Lower leg skin (tissue), 3 donors: ENCODE measurements around the gene ACSL6.

ENCODE experiments used
- CTCF ChIP-seq, 3 donors: fragments of 450-650 bp; IDR thresholded peaks; one replicate each; pipeline ENCODE4 v1.5.1; 2016; ENCODE audit warnings: antibody characterized with exemption in 3 of 3, mild to moderate bottlenecking in 3 of 3, moderate library complexity in 2 of 3
- POLR2A ChIP-seq, 2 donors: fragments of 450-650 bp; IDR thresholded peaks; one replicate each; pipeline ENCODE4 v1.6.1; 2016 to 2017; ENCODE audit warnings: antibody characterized with exemption in 2 of 2, mild to moderate bottlenecking in 1 of 2, moderate library complexity in 1 of 2

GRCh38 chr5:131913603-131914002, 97.9 kb downstream of the ACSL6 start:
- TF ChIP-seq CTCF (IDR thresholded peaks at IDR 0.05): no peak
- TF ChIP-seq POLR2A (IDR thresholded peaks at IDR 0.05): no peak
